ENCODE data around the gene PCDHGB5. TPM values are rescaled to one million over a fixed set of nuclear protein-coding genes. Genes with fewer than 3 reads are reported as not detected.
"Not testable (repeated sequence)": the region's sequence is repeated elsewhere in the genome, so short reads cannot be mapped to it uniquely, and the experiment has no call there.

PCDHGB5 gene
- total and polyA plus RNA-seq, 2 experiments from 2014 or later: 0.17 to 0.30 TPM

- H3K4me1 ChIP-seq (ENCODE audit: insufficient read depth): no peaks in the 10 kb centered on the region
- peaks cover 63% of the 10 kb centered on the region for H3K9me3 ChIP-seq (ENCODE audit: low read depth)
- no peaks in the 10 kb centered on the region for H3K36me3 ChIP-seq (replicated peaks; ENCODE audit: insufficient read depth, low read depth)
- no peak for DNase-seq (ENCODE audit: low spot score)
- WGBS (ENCODE audit: low lambda C conversion rate, missing lambda C conversion rate): 98% methylated on average over 38 of the region's 38 CpGs
- H3K27me3 ChIP-seq: no peaks in the 10 kb centered on the region
- H3K79me2 ChIP-seq: no peaks in the 10 kb centered on the region
- no peak within 1 kb of the TSS for H2AFZ ChIP-seq
- TF ChIP-seq EZH2 (IDR thresholded peaks at IDR 0.05; ENCODE audit: borderline replicate concordance) (no peak), EZH2phosphoT487 (IDR thresholded peaks at IDR 0.05; ENCODE audit: low read depth, severe bottlenecking, unreplicated experiment) (no peak), CTCF (IDR thresholded peaks at IDR 0.05; ENCODE audit: poor library complexity) (no peak)
- H3K4me2 ChIP-seq: no peak within 1 kb of the TSS
- no peak within 1 kb of the TSS for H3K27ac ChIP-seq
- no peak within 1 kb of the TSS for H3K4me3 ChIP-seq
- H3K9me2 ChIP-seq (replicated peaks; ENCODE audit: insufficient read depth): no peaks in the 10 kb centered on the region
- no peaks in the 10 kb centered on the region for H4K20me1 ChIP-seq (ENCODE audit: insufficient read depth, poor library complexity, severe bottlenecking)
Observed at GRCh38 chr5:141392429-141393198, 5.1 kb upstream of the PCDHGB5 start, which contains the start of gene PCDHGA8. TSS of gene PCDHGA8 (plus strand) at chr5:141392633. CDS start at chr5:141392814, 181 bp downstream.

GRCh38 chr5:141393267-141393666, 4.5 kb upstream of the PCDHGB5 start:
- Histone ChIP-seq H3K9me3 (ENCODE audit: low read depth) (peaks cover 64% of the 10 kb centered on the region), H3K36me3 (replicated peaks; ENCODE audit: insufficient read depth, low read depth) (no peaks in the 10 kb centered on the region), H3K79me2 (no peaks in the 10 kb centered on the region), H2AFZ (no peak overlapping the region), H3K9me2 (replicated peaks; ENCODE audit: insufficient read depth) (no peaks in the 10 kb centered on the region), H3K27ac (no peak overlapping the region), H3K4me3 (no peak overlapping the region), H3K4me1 (ENCODE audit: insufficient read depth) (no peaks in the 10 kb centered on the region), H3K27me3 (no peaks in the 10 kb centered on the region), H3K4me2 (no peak overlapping the region), H4K20me1 (ENCODE audit: insufficient read depth, poor library complexity, severe bottlenecking) (no peaks in the 10 kb centered on the region)
- WGBS (ENCODE audit: low lambda C conversion rate, missing lambda C conversion rate): 97% methylated on average over 21 of the region's 21 CpGs
- TF ChIP-seq EZH2 (IDR thresholded peaks at IDR 0.05; ENCODE audit: borderline replicate concordance): no peak
- no peak for TF ChIP-seq EZH2phosphoT487 (IDR thresholded peaks at IDR 0.05; ENCODE audit: low read depth, severe bottlenecking, unreplicated experiment)
- no peak for TF ChIP-seq CTCF (IDR thresholded peaks at IDR 0.05; ENCODE audit: poor library complexity)
- no peak for DNase-seq (ENCODE audit: low spot score)

- H3K27me3 ChIP-seq: not testable (repeated sequence)
Observed at GRCh38 chr5:141394401-141395187, 3.2 kb upstream of the PCDHGB5 start.

GRCh38 chr5:141398608-141399007, 861 bp downstream of the PCDHGB5 start:
- Histone ChIP-seq H3K36me3 (replicated peaks; ENCODE audit: insufficient read depth, low read depth) (no peaks in the 10 kb centered on the region), H3K27me3 (no peaks in the 10 kb centered on the region), H3K79me2 (no peaks in the 10 kb centered on the region), H3K9me2 (replicated peaks; ENCODE audit: insufficient read depth) (no peaks in the 10 kb centered on the region), H3K4me1 (ENCODE audit: insufficient read depth) (no peaks in the 10 kb centered on the region), H2AFZ (no peak overlapping the region), H4K20me1 (ENCODE audit: insufficient read depth, poor library complexity, severe bottlenecking) (no peaks in the 10 kb centered on the region), H3K9me3 (ENCODE audit: low read depth) (peaks cover 44% of the 10 kb centered on the region), H3K27ac (no peak overlapping the region), H3K4me3 (no peak overlapping the region), H3K4me2 (no peak overlapping the region)
- DNase-seq (ENCODE audit: low spot score): no peak
- WGBS (ENCODE audit: low lambda C conversion rate, missing lambda C conversion rate): 96% methylated on average over 15 of the region's 15 CpGs
- TF ChIP-seq EZH2phosphoT487 (IDR thresholded peaks at IDR 0.05; ENCODE audit: low read depth, severe bottlenecking, unreplicated experiment) (no peak), CTCF (IDR thresholded peaks at IDR 0.05; ENCODE audit: poor library complexity) (no peak), EZH2 (IDR thresholded peaks at IDR 0.05; ENCODE audit: borderline replicate concordance) (no peak)

More at GRCh38 chr5:141394401-141395187, 3.2 kb upstream of the PCDHGB5 start:
- not testable (repeated sequence) for H2AFZ ChIP-seq; H3K79me2 ChIP-seq; DNase-seq (ENCODE audit: low spot score); H3K27ac ChIP-seq; H3K4me1 ChIP-seq (ENCODE audit: insufficient read depth); H3K4me2 ChIP-seq; H4K20me1 ChIP-seq (ENCODE audit: insufficient read depth, poor library complexity, severe bottlenecking); H3K9me2 ChIP-seq (replicated peaks; ENCODE audit: insufficient read depth); H3K4me3 ChIP-seq; H3K36me3 ChIP-seq (replicated peaks; ENCODE audit: insufficient read depth, low read depth)
- WGBS (ENCODE audit: low lambda C conversion rate, missing lambda C conversion rate): 97% methylated on average over 37 of the region's 53 CpGs
- peaks cover 62% of the 10 kb centered on the region for H3K9me3 ChIP-seq (ENCODE audit: low read depth)
